GM18505 (cell line): ENCODE data around the gene TMEM225.

Source experiments
- ATAC-seq: cut with Tn5 transposase; IDR thresholded peaks from one replicate; pipeline ENCODE4 v1.9.1; 2021; ENCODE audit not compliant: unreplicated experiment
- POLR2A ChIP-seq: IDR thresholded peaks from 4 replicates; pipeline ENCODE4 v1.6.1; 2011; ENCODE audit warnings: borderline replicate concordance; ENCODE audit not compliant: insufficient read depth, insufficient read length; ENCODE audit errors: extremely low read depth

TMEM225 gene

DNA sequence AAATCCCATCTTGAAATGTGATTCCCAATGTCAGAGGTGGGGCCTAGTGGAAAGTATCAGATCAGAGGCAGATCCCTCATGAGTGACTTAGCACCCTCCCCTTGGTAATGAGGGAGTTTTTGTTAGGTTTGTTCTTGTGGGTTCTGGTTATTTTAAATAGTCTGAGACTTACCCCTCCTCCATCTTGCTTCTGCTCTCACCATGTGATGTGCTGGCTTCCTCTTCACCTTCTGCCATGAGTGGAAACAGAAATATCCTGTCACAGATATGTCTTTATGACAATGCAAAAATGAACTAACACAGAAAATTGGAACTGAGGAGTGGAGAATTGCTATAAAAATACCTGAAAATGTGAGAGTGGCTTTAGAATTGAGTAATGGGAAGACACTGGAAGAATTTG, 33.1 kb downstream of the TMEM225 start:
- no peak for TF ChIP-seq POLR2A
- no peak for ATAC-seq

DNA sequence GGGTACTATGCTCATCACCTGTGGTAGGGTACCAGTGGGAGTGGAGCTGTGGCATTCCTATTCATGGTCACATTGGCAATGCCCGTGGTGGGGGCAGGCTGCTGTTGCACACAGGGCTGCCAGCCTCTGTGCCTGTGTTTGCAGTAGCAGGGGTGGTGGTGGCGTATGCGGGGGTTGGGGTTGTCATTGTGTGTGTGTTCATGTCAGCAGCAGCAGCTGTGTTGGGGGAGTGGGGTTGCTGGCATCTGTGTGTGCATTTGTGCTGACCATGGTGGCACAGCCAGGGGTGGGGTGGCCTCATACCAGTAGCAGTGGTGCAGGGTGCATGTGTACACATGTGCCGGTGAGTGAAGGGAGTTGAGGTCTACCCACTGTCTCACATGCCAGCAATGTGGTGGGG, 34.4 kb downstream of the TMEM225 start:
- TF ChIP-seq POLR2A = no peak
- ATAC-seq = no peak

DNA sequence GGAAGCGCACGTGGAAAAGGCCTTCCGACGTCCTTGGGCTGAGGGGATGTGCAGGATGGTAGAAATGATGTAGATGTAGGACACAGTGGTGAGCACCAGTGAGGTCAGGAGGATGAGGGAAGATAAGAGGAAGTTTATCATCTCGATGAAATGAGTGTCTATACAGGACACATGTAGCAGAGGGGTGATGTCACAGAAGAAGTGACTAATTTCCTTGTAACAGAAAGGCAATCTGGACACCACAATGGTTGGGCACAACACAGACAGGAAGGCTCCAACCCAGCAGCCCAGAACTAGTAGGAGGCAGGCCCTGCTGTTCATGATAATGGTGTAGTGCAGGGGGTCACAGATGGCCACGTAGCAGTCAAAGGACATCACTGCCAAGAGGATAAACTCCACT, 44.3 kb downstream of the TMEM225 start:
- no peak for TF ChIP-seq POLR2A
- no peak for ATAC-seq

DNA sequence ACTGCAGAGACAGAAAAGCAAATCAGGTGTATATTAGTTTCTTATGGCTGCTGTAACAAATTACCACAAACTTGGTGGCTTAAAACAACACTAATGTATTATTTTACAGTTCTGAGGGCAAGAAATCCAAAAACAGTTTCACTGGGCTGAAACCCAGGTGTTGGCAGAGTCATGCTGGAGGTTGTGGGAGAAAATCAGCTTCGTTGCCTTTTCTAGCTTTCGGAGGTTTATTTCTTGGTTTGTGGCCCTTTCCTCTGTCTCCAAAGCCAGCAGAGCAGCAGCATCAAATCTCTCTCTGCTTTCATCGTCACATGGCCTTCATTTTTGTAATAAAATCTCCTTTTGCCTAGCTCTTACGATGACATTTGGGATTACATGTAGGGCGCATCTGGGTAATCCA, 46.3 kb downstream of the TMEM225 start:
- no peak for ATAC-seq
- no peak for TF ChIP-seq POLR2A

DNA sequence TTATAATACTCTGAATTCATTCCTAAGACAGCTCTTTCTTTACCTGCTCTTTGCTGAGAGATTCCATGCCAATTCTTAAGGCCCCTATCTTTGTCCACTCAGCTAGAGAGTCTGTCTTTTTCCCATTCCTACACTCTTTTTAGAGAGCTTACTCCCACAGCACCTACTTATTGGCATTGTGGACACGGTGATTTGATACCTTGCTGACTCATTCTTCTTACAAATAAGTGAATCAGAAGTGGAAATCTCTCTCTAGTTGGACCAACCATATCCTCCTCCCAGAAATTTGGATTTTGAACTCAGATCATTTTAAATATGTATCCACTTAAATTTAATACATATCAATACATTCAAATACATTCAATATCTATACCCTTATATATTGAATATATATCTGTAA, 46.8 kb downstream of the TMEM225 start:
- TF ChIP-seq POLR2A = no peak
- no peak for ATAC-seq

DNA sequence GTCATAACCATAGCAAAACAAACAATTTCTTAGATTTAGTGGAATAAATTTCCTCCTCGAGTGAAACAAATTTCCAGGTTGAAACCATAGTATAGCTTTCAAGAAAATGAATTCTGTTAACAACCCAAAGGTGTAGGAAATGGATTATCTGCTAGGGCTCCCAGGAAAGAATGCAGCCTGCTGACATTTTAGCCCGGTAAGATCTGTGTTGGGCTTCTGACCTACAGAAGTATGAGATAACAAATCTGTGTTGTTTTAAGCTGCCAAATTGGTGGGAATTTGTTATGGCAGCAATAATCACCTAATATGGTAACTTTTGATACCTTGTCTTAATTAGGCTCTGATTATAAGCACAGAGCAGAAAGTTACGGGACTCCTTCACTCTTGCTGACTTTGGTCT, 47.3 kb downstream of the TMEM225 start:
- ATAC-seq = no peak
- TF ChIP-seq POLR2A = no peak

DNA sequence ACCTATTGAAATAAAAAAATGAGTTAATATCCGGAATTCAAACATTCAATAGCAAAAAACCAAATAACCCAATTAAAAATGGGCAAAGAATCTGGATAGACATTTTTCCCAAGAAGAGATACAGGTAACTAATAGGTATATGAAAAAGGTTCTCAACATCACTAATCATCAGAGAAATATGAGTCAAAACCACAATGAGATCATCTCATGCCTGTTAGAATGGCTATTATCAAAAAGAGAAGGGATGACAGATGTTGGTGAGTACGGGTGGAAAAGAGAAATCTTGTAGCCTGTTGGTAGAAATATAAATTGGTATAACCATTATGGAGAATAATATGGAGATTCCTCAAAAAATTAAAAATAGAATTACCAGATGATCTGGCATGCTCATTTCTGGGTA, 52.4 kb downstream of the TMEM225 start:
- TF ChIP-seq POLR2A = no peak
- no peak for ATAC-seq
